Caco-2 (cell line): ENCODE results near the gene PITPNM3. TPM values are rescaled to one million over a fixed set of nuclear protein-coding genes. Genes with fewer than 3 reads are reported as not detected.

Experiments used
- BruUV-seq: library from RNA; stranded (reverse); fragments of 400-500 nt; replicated peaks from 2 replicates; lab custom pipeline; 2021; lab: Mats Ljungman, UMichigan
- CTCF ChIA-PET: fragments of 300-600 bp; sonication (Branson Sonifier 250); formaldehyde crosslinking; loops from one replicate; lab custom pipeline; 2022; ENCODE audit warnings: antibody characterized with exemption; lab: Charles Lee
- POLR2A ChIA-PET: fragments of 300-600 bp; sonication (Branson Sonifier 250); formaldehyde crosslinking; loops from one replicate; lab custom pipeline; 2022; ENCODE audit warnings: antibody characterized with exemption; lab: Charles Lee
- DNase-seq, 2 experiments: peaks; one replicate each; pipeline versions ENCODE4 v3.0.0 to v3.0.0-alpha.2; 2020 to 2022
- H3K27me3 ChIP-seq: replicated peaks from 2 replicates; pipeline ENCODE4 v1.6.0; 2011; ENCODE audit warnings: low read length; ENCODE audit not compliant: control insufficient read depth, insufficient read depth
- H3K36me3 ChIP-seq: 2 replicates; pipeline ENCODE4 v1.5.1; 2011; ENCODE audit warnings: low read length; ENCODE audit not compliant: control insufficient read depth, insufficient read depth
- H3K4me1 ChIP-seq: fragments of 250-450 bp; sonication (Bioruptor Pico); 2 replicates; pipeline ENCODE4 v1.5.1; 2020; ENCODE audit warnings: mild to moderate bottlenecking
- H3K4me3 ChIP-seq: 2 replicates; pipeline ENCODE4 v1.5.1; 2011; ENCODE audit warnings: low read depth, mild to moderate bottlenecking, control low read depth, low read length
- H3K9me3 ChIP-seq: fragments of 250-450 bp; sonication (Bioruptor Pico); 2 replicates; pipeline ENCODE4 v1.5.1; 2020; ENCODE audit warnings: mild to moderate bottlenecking, moderate library complexity
- H3K27ac Mint-ChIP-seq: one replicate; pipeline ENCODE4 v1.8.0; 2022; ENCODE audit warnings: mixed read lengths; ENCODE audit not compliant: unreplicated experiment
- H3K27me3 Mint-ChIP-seq: one replicate; pipeline ENCODE4 v1.8.0; 2022; ENCODE audit warnings: mixed read lengths; ENCODE audit not compliant: insufficient read depth, unreplicated experiment
- H3K36me3 Mint-ChIP-seq: one replicate; pipeline ENCODE4 v1.8.0; 2022; ENCODE audit warnings: mild to moderate bottlenecking, mixed read lengths; ENCODE audit not compliant: insufficient read depth, unreplicated experiment
- H3K4me1 Mint-ChIP-seq: one replicate; pipeline ENCODE4 v1.8.0; 2022; ENCODE audit warnings: low read depth, mixed read lengths; ENCODE audit not compliant: unreplicated experiment
- H3K4me3 Mint-ChIP-seq: one replicate; pipeline ENCODE4 v1.8.0; 2022; ENCODE audit warnings: mild to moderate bottlenecking, moderate library complexity, mixed read lengths; ENCODE audit not compliant: unreplicated experiment
- H3K9me3 Mint-ChIP-seq: one replicate; pipeline ENCODE4 v1.8.0; 2022; ENCODE audit warnings: mixed read lengths; ENCODE audit not compliant: unreplicated experiment
- intact Hi-C: fragments of 100-400 bp; cut with micrococcal nuclease; formaldehyde crosslinking; loops from one replicate; pipeline ENCODE4 v1.10.0; 2022; ENCODE audit not compliant: unreplicated experiment
- total RNA-seq: library from RNA; stranded (reverse); gene quantifications from 2 replicates; pipeline ENCODE4 v1.2.3, GENCODE V29; 2022
- TF ChIP-seq, protein P1 (sequence below), 2 experiments: fragments of 200-600 bp in 1 of 2; IDR thresholded peaks; 1 replicate in 1 of 2; 2 replicates in 1 of 2; pipeline versions ENCODE4 v1.5.1 to v1.8.0; 2011 to 2022; ENCODE audit warnings: antibody characterized with exemption in 1 of 2, control low read depth in 1 of 2, inconsistent platforms in 1 of 2, low read depth in 1 of 2, low read length in 1 of 2, mild to moderate bottlenecking in 1 of 2, moderate library complexity in 1 of 2; ENCODE audit not compliant: insufficient read depth in 1 of 2, severe bottlenecking in 1 of 2, unreplicated experiment in 1 of 2

Gene PITPNM3
- total RNA-seq, 1 experiment from 2014 or later: 0.50 TPM

DNA sequence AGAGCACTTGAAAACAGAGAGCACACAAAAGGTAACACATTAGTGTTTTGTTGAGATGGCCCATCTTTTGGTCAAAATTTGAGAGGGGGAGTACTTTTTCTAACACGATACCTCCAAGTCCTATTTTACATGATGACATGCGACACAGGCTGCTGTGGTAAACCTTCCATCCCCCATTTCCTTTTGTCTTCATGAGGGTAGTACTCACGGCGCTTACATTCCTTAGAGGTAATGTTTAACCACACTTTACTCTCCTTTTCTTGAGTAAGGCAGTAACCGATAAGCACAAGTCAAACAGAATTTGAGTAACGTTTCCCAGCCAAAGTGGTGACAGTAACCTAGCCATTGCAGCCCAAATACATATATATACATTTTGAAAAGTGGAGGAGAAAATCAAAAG lies 35.8 kb upstream of the PITPNM3 start:
- Mint-ChIP-seq H3K9me3 (no peaks in the 10 kb centered on the region), H3K4me1 (peaks cover 7% of the 10 kb centered on the region), H3K4me3 (peak overlapping the region; percentile 59), H3K36me3 (peaks cover 16% of the 10 kb centered on the region), H3K27me3 (no peaks in the 10 kb centered on the region), H3K27ac (peak overlapping the region; percentile 99)
- H3K4me1 ChIP-seq: peaks cover 15% of the 10 kb centered on the region
- H3K4me3 ChIP-seq: no peak overlapping the region
- BruUV-seq: no TSS peak
- H3K9me3 ChIP-seq: no peaks in the 10 kb centered on the region
- CTCF ChIA-PET: no interaction called here
- H3K36me3 ChIP-seq: no peaks in the 10 kb centered on the region
- TF ChIP-seq, protein P1, sequence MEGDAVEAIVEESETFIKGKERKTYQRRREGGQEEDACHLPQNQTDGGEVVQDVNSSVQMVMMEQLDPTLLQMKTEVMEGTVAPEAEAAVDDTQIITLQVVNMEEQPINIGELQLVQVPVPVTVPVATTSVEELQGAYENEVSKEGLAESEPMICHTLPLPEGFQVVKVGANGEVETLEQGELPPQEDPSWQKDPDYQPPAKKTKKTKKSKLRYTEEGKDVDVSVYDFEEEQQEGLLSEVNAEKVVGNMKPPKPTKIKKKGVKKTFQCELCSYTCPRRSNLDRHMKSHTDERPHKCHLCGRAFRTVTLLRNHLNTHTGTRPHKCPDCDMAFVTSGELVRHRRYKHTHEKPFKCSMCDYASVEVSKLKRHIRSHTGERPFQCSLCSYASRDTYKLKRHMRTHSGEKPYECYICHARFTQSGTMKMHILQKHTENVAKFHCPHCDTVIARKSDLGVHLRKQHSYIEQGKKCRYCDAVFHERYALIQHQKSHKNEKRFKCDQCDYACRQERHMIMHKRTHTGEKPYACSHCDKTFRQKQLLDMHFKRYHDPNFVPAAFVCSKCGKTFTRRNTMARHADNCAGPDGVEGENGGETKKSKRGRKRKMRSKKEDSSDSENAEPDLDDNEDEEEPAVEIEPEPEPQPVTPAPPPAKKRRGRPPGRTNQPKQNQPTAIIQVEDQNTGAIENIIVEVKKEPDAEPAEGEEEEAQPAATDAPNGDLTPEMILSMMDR (IDR thresholded peaks at IDR 0.05; ENCODE audit: insufficient read depth in 1 of 2, low read depth in 1 of 2, low read length in 1 of 2, severe bottlenecking in 1 of 2, unreplicated experiment in 1 of 2): no peak
- POLR2A ChIA-PET: no interaction called here
- intact Hi-C loops: no loop called here
- DNase-seq: peak; percentile 40 to 44
- no peaks in the 10 kb centered on the region for H3K27me3 ChIP-seq

- ChIA-PET CTCF (no interaction called here), POLR2A (no interaction called here)
- TF ChIP-seq, protein P1 (IDR thresholded peaks at IDR 0.05; ENCODE audit: insufficient read depth in 1 of 2, low read depth in 1 of 2, low read length in 1 of 2, severe bottlenecking in 1 of 2, unreplicated experiment in 1 of 2): no peak
- H3K27me3 Mint-ChIP-seq: no peaks in the 10 kb centered on the region
- Histone ChIP-seq H3K4me1 (peaks cover 15% of the 10 kb centered on the region), H3K27me3 (no peaks in the 10 kb centered on the region), H3K4me3 (no peak overlapping the region), H3K9me3 (no peaks in the 10 kb centered on the region), H3K36me3 (no peaks in the 10 kb centered on the region)
- no peak for DNase-seq
- peaks cover 7% of the 10 kb centered on the region for H3K4me1 Mint-ChIP-seq
- intact Hi-C loops: no loop called here
- no peaks in the 10 kb centered on the region for H3K9me3 Mint-ChIP-seq
- H3K36me3 Mint-ChIP-seq: peaks cover 16% of the 10 kb centered on the region
- peak overlapping the region; percentile 99 for H3K27ac Mint-ChIP-seq
- TSS peak; percentile 91 for BruUV-seq
- H3K4me3 Mint-ChIP-seq: peak overlapping the region; percentile 59
Observed at GRCh38 chr17:6591599-6592158, 35.3 kb upstream of the PITPNM3 start.

GRCh38 chr17:6589266-6589946 lies 33.1 kb upstream of the PITPNM3 start:
- Histone ChIP-seq H3K36me3 (no peaks in the 10 kb centered on the region), H3K27me3 (no peaks in the 10 kb centered on the region), H3K9me3 (no peaks in the 10 kb centered on the region), H3K4me1 (peaks cover 15% of the 10 kb centered on the region), H3K4me3 (no peak overlapping the region)
- H3K36me3 Mint-ChIP-seq: peaks cover 26% of the 10 kb centered on the region
- CTCF ChIA-PET: no interaction called here
- H3K27me3 Mint-ChIP-seq: no peaks in the 10 kb centered on the region
- TF ChIP-seq, protein P1 (IDR thresholded peaks at IDR 0.05; ENCODE audit: insufficient read depth in 1 of 2, low read depth in 1 of 2, low read length in 1 of 2, severe bottlenecking in 1 of 2, unreplicated experiment in 1 of 2): no peak
- peaks cover 7% of the 10 kb centered on the region for H3K4me1 Mint-ChIP-seq
- POLR2A ChIA-PET: no interaction called here
- peaks cover 5% of the 10 kb centered on the region for H3K9me3 Mint-ChIP-seq
- H3K4me3 Mint-ChIP-seq: no peak overlapping the region
- intact Hi-C loops: no loop called here
- BruUV-seq: no TSS peak
- no peak overlapping the region for H3K27ac Mint-ChIP-seq
- DNase-seq: no peak
